ENCODE data around the gene EFNA3. TPM values are rescaled to one million over a fixed set of nuclear protein-coding genes. Genes with fewer than 3 reads are reported as not detected.

The EFNA3 gene
- total RNA-seq, 6 experiments from 2014 or later: 0.25 to 0.87 (median 0.55) TPM

GRCh38 chr1:155091071-155092051, 12.7 kb downstream of the EFNA3 start:
- TF ChIP-seq CTCF (IDR thresholded peaks at IDR 0.05): peak; percentile 100
- Mint-ChIP-seq H3K4me1 (ENCODE audit: low read depth) (peaks cover 15% of the 10 kb centered on the region), H3K4me3 (no peak overlapping the region; the same call in 1 of the 2 replicates), H3K9me3 (no peaks in the 10 kb centered on the region), H3K27me3 (ENCODE audit: insufficient read depth) (peaks cover 10% of the 10 kb centered on the region), H3K27ac (no peak overlapping the region), H3K36me3 (ENCODE audit: low read depth) (no peaks in the 10 kb centered on the region)
- DNase-seq: peak; percentile 21

- no peaks in the 10 kb centered on the region for H3K9me3 Mint-ChIP-seq
- H3K4me1 Mint-ChIP-seq (ENCODE audit: low read depth): peaks cover 15% of the 10 kb centered on the region
- no peak for TF ChIP-seq CTCF (IDR thresholded peaks at IDR 0.05)
- DNase-seq: no peak
- no peak overlapping the region for H3K27ac Mint-ChIP-seq
- H3K4me3 Mint-ChIP-seq: no peak overlapping the region
- H3K36me3 Mint-ChIP-seq (ENCODE audit: low read depth): no peaks in the 10 kb centered on the region
- peaks cover 13% of the 10 kb centered on the region for H3K27me3 Mint-ChIP-seq (ENCODE audit: insufficient read depth)
Measured at GRCh38 chr1:155092131-155092530, 13.5 kb downstream of the EFNA3 start.

GRCh38 chr1:155092641-155093040, 14.0 kb downstream of the EFNA3 start:
- Mint-ChIP-seq H3K9me3 (no peaks in the 10 kb centered on the region), H3K27me3 (ENCODE audit: insufficient read depth) (peaks cover 14% of the 10 kb centered on the region), H3K4me3 (no peak overlapping the region), H3K27ac (no peak overlapping the region), H3K36me3 (ENCODE audit: low read depth) (no peaks in the 10 kb centered on the region), H3K4me1 (ENCODE audit: low read depth) (peaks cover 15% of the 10 kb centered on the region)
- TF ChIP-seq CTCF (IDR thresholded peaks at IDR 0.05): no peak
- DNase-seq: no peak

- DNase-seq: peak; percentile 45
- Mint-ChIP-seq H3K4me1 (ENCODE audit: low read depth) (peaks cover 15% of the 10 kb centered on the region), H3K4me3 (no peak overlapping the region), H3K27me3 (ENCODE audit: insufficient read depth) (peaks cover 11% of the 10 kb centered on the region), H3K36me3 (ENCODE audit: low read depth) (no peaks in the 10 kb centered on the region), H3K27ac (peak overlapping the region; percentile 37; the same call in 1 of the 2 replicates), H3K9me3 (no peaks in the 10 kb centered on the region)
- peak; percentile 65 for TF ChIP-seq CTCF (IDR thresholded peaks at IDR 0.05)
Measured at GRCh38 chr1:155093911-155094621, 15.4 kb downstream of the EFNA3 start.

- Mint-ChIP-seq H3K4me1 (ENCODE audit: low read depth) (peaks cover 15% of the 10 kb centered on the region), H3K4me3 (no peak overlapping the region), H3K27ac (no peak overlapping the region), H3K9me3 (no peaks in the 10 kb centered on the region), H3K27me3 (ENCODE audit: insufficient read depth) (peaks cover 12% of the 10 kb centered on the region), H3K36me3 (ENCODE audit: low read depth) (no peaks in the 10 kb centered on the region)
- 0 out of 2 replicates have a peak, but pooled peaks have one; percentile 4 for TF ChIP-seq CTCF (IDR thresholded peaks at IDR 0.05)
- no peak for DNase-seq
Measured at GRCh38 chr1:155094622-155094948, 15.9 kb downstream of the EFNA3 start.
